NCI-H774 (cell line): ENCODE data around the gene NUBPL.
"Not testable (repeated sequence)": the region's sequence is repeated elsewhere in the genome, so short reads cannot be mapped to it uniquely, and the experiment has no call there.

Experiments used
- DNase-seq: peaks from one replicate; lab custom pipeline; 2025; lab: John Stamatoyannopoulos, UW

Gene NUBPL

DNA sequence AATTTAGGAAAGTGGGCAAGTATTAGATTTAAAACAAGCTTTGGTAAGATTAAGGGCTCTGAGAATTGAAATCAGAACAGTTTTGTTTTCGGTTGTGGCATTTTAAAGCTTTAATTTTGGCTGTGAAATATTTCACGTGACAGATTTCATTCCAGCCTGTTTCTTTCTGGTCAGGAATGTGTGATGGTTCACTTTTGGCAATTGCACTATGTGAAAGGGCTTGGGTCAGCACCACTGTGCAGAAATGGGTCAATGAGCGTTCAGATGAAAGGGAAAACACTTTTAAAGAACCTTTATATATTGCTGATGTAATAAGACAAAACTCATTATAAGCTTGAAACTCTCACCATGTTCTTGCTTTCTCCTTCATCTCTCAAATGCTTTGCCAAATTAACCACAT, 17.1 kb downstream of the NUBPL start:
- no peak for DNase-seq

DNA sequence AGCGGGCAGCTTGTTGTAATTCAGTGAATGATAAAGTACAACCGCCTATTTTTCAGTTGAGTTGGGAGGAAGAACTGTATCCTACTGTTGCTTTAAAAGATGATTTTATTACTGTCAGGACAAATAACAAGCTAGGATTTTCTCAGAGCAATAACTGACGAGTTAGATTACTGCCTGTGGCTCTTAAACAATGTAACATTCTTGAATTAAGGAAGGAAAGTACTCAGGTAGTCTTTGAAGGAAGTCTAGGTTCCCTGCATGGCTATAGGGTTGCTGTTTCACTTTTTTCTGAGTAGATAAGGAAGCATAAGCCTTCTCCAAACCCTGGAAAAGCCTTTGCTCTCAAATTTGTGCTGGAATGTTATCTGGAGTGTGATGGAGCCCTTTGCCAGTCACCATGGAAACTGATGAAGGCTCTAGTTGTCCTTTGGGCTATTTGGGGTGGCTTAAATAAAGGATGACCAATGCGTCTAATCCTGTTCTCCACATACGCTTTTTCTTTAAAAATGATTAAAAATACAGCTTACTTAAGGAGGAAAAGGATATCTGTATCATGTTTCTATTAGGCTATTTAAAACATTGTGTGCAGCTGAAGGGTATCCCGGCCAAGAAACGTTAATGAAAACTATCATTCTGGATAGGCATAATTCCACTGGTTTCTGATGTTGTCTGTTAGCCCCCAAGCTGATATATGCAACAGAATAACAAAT, 17.7 kb downstream of the NUBPL start:
- DNase-seq = no peak

DNA sequence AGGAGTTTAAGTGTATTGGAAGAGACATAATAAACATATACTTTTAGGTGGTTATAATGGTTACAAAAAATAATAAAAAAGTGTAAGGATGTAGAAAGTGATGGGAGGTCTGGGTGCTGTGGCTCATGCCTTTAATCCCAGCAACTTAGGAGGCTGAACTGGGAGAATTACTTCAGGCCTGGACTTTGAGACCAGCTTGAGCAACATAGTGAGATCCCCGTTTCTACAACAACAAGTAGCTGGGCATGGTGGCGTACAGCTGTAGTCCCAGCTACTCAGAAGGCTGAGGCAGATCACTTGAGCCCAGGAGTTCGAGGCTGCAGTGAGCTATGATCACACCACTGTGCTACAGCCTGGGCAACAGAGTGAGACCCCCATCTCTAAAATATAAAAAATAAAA, 19.0 kb downstream of the NUBPL start:
- no peak for DNase-seq

DNA sequence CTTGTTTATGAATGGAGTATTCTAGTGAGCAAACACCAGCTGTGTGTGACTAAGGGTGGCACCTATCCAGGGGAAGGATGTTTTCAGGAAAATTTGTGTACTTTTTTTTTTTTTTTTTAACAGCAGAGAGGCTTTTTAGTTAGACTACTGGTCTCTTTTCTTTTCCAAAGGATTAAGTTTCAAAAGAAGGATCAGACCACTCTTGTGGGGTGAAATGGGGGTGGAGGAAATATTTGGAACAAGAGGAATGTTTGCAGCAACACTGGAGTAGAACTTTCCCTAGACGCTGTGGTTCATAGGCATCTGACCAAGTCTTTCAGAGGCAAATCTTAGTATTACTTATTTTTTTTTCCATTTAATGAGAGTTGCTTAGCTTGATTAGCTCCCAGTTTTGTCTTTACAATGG, 21.1 kb downstream of the NUBPL start:
- peak; percentile 4 for DNase-seq

DNA sequence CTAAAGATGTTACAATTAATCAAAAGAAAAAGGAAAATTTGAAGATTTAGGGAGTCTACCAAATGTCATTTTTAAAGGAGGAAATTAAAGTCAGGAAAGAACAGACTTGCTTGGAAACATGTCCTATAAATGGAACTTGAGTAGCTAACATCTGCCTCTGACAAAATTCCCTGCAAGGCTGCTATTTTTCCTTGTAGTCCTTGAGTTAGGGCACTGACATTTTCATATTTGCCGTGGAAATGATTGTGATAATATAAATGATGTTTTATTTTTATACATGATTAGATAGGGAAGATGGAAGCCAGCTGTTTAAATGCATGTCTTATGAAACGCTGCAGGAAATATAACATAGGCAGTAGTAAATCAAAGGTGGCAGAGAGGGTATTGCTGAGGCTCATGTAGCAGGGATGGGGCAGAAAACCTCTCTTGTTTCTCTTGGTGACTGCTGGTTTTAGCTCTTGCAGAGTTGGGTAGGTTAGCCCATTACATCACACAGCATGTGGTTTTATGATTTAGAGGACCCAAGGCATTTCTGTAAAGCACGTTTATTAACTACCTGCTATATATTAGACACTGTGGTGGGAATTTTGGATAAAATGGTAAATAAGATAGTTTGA, 21.7 kb downstream of the NUBPL start:
- no peak for DNase-seq

DNA sequence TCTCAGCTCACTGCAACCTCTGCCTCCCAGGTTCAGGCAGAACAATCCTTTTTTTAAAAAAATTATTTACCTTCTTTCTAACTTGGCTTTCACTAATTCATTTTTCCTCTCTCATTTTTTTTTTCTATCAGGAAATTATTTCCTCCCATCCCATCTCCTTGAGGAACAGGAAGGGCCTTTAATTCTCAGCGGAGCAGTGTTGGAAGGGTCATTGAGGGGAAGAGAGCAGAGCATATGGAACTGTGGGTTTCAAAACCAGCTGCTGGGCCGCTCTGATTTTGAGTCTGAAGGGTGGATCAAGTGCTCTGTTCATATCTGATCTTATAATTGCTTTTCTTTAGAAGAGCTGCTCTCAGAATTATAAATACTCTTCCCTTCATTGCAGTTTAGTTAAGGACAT, 29.0 kb downstream of the NUBPL start:
- DNase-seq = no peak

DNA sequence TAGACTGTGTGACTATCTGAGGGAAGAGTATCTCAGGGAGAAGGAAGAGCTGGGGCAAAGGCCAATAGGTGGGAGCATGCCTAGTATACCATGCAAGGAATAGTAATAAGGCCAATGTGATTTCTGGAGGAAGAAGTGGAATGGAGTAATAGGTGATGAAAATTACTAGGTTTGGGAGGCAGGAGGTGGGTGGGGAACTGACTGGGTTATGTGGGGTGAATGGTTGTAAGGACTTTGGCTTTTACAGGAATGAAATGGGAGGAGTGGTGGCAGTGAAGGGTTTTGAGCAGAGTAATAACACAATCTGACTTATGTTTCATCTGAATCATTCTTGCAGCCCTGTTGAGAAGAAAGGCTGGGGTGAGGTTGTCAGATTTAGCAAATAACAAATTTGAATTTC, 30.9 kb downstream of the NUBPL start:
- DNase-seq = no peak

DNA sequence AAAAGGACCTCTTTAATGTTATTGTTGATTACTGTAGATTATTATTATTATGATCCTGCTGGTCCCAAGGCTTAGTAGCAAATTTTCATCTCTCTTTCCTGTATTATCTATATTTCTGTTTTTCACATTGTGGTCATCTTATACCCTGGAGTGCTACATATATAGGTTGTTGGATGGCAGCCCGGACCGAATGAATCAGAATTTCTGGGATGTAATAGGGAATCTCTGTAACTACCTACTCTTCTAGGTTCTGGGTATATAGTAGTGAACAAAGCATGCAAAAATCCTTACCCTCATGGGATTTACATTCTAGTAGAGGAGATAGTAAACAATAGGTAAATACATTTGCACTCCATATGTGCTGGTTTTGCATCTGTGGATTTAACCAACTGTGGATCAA, 31.4 kb downstream of the NUBPL start:
- DNase-seq = no peak

DNA sequence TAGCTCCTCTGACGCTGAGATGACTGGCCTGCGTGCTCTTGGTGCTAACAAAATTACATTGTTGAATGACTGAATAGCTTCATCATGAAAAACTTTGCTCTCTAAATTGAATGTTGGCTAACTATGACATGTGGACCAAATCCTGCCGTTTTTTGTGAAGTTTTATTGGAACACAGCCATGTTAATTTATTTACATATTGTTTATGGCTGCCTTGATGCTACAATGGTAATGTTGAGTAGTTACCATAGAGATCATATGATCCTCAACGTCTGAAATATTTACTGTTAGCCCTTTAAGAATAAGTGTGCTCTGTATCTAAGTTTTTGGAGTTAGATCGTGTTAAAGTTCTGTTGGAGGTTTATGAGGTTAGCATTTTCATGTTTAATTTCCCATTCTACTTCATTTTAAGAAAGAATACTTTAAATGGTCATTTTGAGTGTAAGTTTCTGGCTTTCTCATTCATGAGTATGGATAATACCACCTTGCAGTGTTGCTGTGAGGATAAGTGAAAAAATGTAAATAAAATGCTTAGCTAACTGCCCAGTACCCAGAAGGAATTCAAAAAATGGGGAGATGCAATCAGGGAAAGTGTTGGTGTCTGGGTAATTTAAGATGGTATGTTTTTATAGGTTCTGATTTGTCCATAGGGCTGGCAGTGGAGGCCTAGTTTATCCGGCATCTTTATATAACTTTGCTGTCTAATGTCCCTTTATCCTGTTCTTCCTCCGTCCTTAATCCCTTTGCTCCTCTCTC, 35.3 kb downstream of the NUBPL start:
- DNase-seq = no peak

DNA sequence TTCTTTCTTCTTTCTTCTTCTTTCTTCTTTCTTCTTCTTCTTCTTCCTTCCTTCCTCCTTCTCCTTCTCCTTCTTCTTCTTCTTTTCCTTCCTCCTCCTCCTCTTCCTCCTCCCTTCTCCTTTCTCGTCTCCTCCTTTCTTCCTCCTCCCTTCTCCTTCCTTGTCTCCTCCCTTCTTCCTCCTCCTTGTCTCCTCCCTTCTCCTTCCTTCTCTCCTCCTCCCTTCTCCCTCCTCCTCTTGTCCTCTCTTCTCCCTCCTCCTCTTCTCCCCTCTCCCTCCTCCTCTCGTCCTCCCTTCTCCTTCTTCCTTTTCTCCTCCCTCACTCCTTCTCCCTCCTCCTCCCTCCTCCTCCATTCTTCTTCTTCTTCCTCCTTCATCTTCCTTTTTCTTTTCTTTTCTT, 44.5 kb downstream of the NUBPL start:
- DNase-seq = no peak

DNA sequence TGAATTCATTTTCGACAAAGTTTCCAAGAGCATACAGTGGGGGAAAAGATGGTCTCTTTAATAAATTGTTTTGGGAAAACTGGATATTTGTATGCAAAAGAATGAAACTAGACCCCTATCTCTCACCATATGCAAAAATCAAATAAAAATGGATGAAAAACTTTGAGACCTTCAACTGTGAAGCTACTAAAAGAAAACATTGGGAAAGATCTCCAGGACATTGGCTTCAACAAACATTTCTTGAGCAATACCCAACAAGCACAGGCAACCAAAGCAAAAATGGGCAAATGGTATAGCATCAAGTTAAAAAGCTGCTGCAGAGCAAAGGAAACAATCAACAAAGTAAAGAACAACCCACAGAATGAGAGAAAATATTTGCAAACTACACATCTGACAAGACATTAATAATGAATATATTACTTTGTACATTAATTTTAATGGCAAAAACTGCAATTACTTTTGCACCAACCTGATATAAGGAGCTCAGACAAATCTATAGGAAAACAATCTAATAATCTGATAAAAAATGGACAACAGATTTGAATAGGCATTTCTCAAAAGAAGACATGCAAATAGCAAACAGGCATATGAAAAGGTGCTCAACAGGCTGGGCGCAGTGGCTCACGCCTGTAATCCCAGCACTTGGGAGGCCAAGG, 50.7 kb downstream of the NUBPL start:
- DNase-seq = no peak

DNA sequence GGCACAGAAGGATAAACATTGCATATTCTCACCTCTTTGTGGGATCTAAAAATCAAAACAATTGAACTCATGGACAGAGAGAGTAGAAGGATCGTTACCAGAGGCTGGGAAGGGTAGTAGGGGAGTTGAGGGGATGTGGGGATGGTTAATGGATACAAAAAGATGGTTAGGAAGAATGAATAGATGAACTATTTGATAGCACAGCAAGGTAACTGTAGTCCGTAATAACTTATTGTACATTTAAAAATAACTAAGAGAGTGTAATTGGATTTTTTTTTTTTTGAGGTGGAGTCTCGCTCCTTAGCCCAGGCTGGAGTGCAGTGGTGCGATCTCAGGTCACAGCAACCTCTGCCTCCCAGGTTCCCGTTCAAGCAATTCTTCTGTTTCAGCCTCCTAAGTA, 52.0 kb downstream of the NUBPL start:
- DNase-seq = no peak

DNA sequence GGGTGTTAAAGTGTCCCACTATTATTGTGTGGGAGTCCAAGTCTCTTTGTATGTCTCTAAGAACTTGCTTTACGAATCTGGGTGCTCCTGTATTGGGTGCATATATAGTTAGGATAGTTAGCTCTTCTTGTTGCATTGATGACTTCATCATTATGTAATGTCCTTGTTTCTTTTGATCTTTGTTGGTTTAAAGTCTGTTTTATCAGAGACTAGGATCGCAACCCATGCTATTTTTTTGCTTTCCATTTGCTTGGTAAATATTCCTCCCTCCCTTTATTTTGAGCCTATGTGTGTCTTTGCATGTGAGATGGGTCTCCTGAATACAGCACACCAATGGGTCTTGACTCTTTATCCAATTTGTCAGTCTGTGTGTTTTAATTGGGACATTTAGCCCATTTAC, 57.7 kb downstream of the NUBPL start:
- DNase-seq = not testable (repeated sequence)

DNA sequence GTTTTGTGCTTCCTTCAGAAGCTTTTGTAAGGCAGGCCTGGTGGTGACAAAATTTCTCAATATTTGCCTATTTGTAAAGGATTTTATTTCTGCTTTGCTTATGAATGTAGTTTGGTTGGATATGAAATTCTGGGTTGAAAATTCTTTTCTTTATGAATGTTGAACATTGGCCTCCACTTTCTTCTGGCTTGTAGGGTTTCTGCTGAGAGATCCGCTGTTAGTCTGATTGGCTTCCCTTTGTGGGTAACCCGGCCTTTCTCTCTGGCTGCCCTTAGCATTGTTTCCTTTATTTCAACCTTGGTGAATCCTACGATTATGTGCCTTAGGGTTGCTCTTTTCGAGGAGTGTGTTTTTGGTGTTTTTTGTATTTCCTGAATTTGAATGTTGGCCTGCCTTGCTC, 58.2 kb downstream of the NUBPL start:
- DNase-seq = no peak

DNA sequence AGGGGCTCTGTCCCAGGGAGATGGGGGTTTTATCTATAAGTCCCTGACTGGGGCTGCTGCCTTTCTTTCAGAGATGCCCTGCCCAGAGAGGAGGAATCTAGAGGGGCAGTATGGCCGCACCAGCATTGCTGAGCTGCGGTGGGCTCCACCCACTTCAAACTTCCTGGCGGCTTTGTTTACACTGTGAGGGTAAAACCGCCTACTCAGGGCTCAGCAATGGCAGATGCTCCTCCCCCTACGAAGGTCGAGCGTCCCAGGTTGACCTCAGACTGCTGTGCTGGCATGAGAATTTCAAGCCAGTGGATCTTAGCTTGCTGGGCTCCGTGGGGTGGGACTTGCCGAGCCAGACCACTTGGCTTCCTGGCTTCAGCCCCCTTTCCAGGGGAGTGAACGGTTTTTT, 59.7 kb downstream of the NUBPL start:
- DNase-seq = not testable (repeated sequence)

DNA sequence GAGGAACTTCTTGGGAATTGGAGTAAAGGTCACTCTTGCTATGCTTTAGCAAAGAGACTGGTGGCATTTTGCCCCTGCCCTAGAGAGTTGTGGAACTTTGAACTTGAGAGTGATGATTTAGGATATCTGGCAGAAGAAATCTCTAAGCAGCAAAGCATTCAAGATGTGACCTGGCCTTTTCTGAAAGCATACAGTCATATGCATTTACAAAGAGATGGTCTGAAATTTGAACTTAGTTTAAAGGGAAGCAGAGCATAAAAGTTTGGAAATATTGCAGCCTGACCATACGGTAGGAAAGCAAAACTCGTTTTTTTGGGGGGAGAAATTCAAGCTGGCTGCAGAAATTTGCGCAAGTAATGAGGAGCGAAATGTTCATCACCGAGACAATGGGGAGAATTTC, 60.9 kb downstream of the NUBPL start:
- DNase-seq = no peak

DNA sequence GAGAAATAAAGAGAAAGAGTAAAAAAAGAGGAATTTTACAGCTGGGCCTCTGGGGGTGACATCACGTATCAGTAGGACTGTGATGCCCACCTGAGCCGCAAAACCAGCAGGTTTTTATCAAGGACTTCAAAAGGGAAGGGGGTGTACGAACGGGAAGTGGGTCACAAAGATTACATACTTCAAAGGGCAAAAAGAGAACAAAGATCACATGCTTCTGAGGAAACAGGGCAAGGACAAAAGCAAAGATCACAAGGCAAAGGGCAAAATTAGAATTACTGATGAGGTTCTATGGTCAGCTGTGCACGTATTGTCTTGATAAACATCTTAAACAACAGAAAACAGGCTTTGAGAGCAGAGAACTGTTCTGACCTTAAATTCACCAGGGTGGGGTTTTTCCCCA, 91.7 kb downstream of the NUBPL start:
- not testable (repeated sequence) for DNase-seq

DNA sequence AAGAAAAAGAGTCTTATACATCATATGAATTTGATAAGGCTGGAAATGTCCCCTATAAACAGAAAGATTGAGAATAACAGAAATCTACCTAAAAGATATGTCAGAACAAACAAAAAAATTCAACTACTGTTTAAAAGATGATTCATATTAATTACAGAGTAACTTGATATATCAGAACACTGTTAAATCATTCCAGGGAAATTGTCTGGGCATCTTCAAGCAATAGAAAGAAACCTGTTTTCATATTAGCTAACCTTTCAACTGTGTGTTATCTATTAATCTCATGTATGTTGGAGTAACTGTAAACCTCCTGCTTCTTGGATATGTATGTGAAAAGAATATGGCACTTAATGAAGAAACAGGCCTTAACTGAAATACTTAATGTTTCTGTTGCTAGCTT, 96.7 kb downstream of the NUBPL start:
- DNase-seq = no peak

DNA sequence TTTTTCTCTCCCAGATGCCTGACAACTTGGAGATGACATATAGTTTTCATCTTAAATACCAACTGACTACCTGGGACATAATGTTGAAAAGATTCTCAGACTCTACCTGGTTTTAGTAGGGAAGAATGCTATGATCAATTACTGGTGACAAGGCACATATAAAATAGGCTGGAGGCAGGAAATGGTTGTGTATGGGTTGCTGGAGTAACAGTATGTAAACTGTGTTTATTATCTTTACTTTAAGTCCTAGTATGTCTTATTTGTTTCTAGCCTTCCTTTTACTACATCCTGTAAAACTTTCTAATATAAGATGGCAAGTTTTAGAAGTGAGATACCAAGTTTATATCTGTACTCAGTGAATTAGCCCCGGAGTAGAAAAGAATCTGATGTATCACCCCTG, 98.1 kb downstream of the NUBPL start:
- DNase-seq = no peak

DNA sequence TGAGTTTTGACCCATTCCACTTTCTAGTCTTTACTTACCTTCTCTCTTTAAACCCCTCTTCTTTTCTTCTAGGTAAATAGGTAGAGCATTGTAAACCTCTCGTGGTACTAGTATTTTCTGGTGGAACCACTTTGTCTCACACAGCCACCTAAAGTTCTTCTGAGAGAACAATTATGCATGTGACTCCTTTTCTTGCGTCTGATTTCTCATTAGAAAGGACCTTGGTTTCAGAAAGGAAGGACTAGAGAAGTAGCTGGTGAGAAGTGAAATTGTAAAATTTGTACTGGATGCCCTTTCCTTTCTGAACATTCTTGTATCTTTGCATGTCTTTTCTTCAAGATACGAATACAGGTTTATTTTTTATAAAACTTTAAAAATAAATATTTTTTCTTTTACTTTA, 99.0 kb downstream of the NUBPL start:
- no peak for DNase-seq

DNA sequence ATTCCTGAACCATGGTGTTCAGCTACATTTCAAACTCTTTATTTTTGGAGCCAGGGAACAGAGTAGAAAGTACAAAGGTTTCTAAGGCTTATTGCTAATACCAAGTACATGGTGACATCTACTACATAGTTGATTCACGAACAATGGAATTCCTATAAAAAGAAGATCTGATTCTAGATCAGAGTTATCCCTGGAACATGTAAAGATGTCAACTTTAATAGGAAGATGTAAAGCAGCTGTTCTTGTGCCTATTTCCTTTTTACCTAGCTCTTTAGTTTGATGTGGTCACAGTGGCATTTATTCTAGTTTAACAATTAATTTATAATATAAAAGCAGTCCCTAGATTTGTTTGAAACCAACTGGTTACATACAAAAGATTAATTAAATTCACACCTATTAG, 99.5 kb downstream of the NUBPL start:
- no peak for DNase-seq

DNA sequence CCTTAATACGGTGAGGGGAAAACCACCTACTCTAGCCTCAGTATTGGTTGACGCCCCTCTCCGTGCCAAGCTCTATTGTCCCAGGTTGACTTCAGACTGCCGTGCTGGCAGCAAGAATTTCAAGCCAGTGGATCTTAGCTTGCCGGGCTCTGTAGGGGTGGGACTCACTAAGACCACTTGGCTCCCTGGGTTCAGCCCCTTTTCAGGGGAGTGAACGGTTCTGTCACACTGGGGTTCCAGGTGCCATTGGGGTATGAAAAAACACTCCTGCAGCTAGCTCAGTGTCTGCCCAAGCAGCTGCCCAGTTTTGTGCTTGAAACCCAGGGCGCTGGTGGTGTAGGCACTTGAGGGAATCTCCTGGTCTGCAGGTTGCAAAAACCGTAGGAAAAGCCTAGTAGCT, 107.1 kb downstream of the NUBPL start:
- DNase-seq = no peak

DNA sequence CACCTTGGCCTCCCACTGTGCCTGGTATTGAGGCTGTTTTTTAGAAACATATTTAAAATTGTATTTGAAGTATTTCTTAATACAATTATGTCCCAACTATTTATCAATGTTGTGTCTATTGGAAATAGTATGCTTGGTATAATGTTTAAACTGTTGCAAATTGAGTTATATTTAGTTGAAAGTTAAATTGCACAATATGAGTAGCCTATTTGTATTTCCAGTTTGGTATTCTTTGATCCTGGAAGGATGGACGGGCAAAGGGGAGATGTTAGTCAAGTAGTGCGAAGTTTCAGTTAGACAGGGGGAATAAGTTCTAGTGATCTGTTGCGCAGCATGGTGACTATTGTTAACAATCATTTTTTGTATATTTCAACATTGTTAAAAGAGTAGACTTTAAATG, 111.5 kb downstream of the NUBPL start:
- no peak for DNase-seq
